GM12872 (cell line): ENCODE measurements around the gene TMEM235.
A peak's percentile ranks its signal among the peaks of the same experiment; 100 is the strongest.

ENCODE experiments used
- CTCF ChIP-seq: IDR thresholded peaks from 3 replicates; pipeline ENCODE4 v1.5.1; 2011; ENCODE audit warnings: low read depth, mild to moderate bottlenecking, low read length, moderate library complexity; ENCODE audit not compliant: insufficient read depth

Gene TMEM235

GRCh38 chr17:78284146-78284545, 52.7 kb downstream of the TMEM235 start:
- TF ChIP-seq CTCF, result no peak

- no peak for TF ChIP-seq CTCF
These were observed 57.6 kb downstream of the TMEM235 start for GRCh38 chr17:78289004-78289403.

- peak; percentile 93 for TF ChIP-seq CTCF
These were observed 58.5 kb downstream of the TMEM235 start for GRCh38 chr17:78289802-78290363.
